ENCODE measurements around the gene IFNAR1. TPM values are rescaled to one million over a fixed set of nuclear protein-coding genes. Genes with fewer than 3 reads are reported as not detected.

Gene IFNAR1
- total and polyA plus RNA-seq, 2 of the 4 experiments (the other 2 are of a cell fraction), result 7.8 to 9.9 TPM

- TF ChIP-seq MAZ (IDR thresholded peaks at IDR 0.05; ENCODE audit: borderline replicate concordance, low read depth, low read length) (no peak), FOS (IDR thresholded peaks at IDR 0.05; ENCODE audit: low read depth, low read length) (no peak), CEBPB (IDR thresholded peaks at IDR 0.05; ENCODE audit: low read depth, low read length) (no peak), CHD1 (IDR thresholded peaks at IDR 0.05; ENCODE audit: low read depth, low read length) (no peak)
- Histone ChIP-seq H3K9me1 (ENCODE audit: insufficient read depth, low read length) (no peaks in the 10 kb centered on the region), H3K23ac (ENCODE audit: low read depth, low read length) (no peak overlapping the region), H2AK5ac (ENCODE audit: low read depth, low read length) (no peak overlapping the region), H3K14ac (replicated peaks; ENCODE audit: low read depth, low read length) (no peak overlapping the region), H3K9me3 (ENCODE audit: control insufficient read depth, insufficient read depth, low read length) (peaks cover 4% of the 10 kb centered on the region), H2BK5ac (ENCODE audit: low read depth, low read length, poor library complexity, severe bottlenecking) (no peak overlapping the region), H3K79me1 (ENCODE audit: low read depth in 1 of 2, low read length in 2 of 2) (no peaks in the 10 kb centered on the region), H4K20me1 (ENCODE audit: insufficient read depth, low read length) (no peaks in the 10 kb centered on the region), H3K56ac (ENCODE audit: extremely low read depth, insufficient read depth, low read length) (no peak overlapping the region), H4K5ac (ENCODE audit: low read depth, low read length) (no peak overlapping the region), H4K91ac (ENCODE audit: insufficient read depth, low read depth, low read length) (no peak overlapping the region), H3K4me2 (ENCODE audit: low read depth, low read length) (no peak overlapping the region), H2AFZ (replicated peaks; ENCODE audit: low read length, poor library complexity) (no peak overlapping the region), H3K4me1 (ENCODE audit: control insufficient read depth, insufficient read depth, low read length) (no peaks in the 10 kb centered on the region), H3K27me3 (ENCODE audit: control insufficient read depth, insufficient read depth, low read length) (peaks cover 8% of the 10 kb centered on the region), H3K18ac (ENCODE audit: low read depth, low read length) (no peak overlapping the region), H2BK120ac (ENCODE audit: low read depth, low read length) (no peak overlapping the region), H2BK15ac (ENCODE audit: low read depth, low read length) (no peak overlapping the region), H3K4ac (ENCODE audit: low read depth, low read length) (no peak overlapping the region), H2BK20ac (ENCODE audit: low read depth, low read length) (no peak overlapping the region), H2AK9ac (replicated peaks; ENCODE audit: low read depth, low read length, poor library complexity) (no peak overlapping the region), H3K9ac (ENCODE audit: low read depth, low read length) (no peak overlapping the region), H3K27ac (ENCODE audit: insufficient read depth, low read length) (no peak overlapping the region), H3K36me3 (ENCODE audit: control insufficient read depth, insufficient read depth, low read length) (no peaks in the 10 kb centered on the region), H4K8ac (ENCODE audit: low read depth in 2 of 2, low read length in 2 of 2) (no peak overlapping the region), H3K4me3 (ENCODE audit: insufficient read depth, low read depth, low read length) (no peak overlapping the region)
- ChIA-PET CTCF (interaction anchor here (1.0 kb wide), 1 partner anchor 11 kb away, joined by 3 read pairs; the partner anchor contains the start of gene IFNAR1), POLR2A (ENCODE audit: unreplicated experiment) (no interaction called here)
- in situ Hi-C loops (cut with MboI; ENCODE audit: low sequenced_read_pairs) (no loop called here), intact Hi-C loops (cut with micrococcal nuclease) (no loop called here), dilution Hi-C loops (cut with HindIII; ENCODE audit: low sequenced_read_pairs, unreplicated experiment) (no loop called here)
- ATAC-seq (ENCODE audit: low read depth) (no peak), DNase-seq (no peak)
- no TSS peak for BruUV-seq (replicated peaks)
- 100% methylated on average over 1 of the region's 4 CpGs; no CpG with 5 or more reads in 1 of the 2 experiments for WGBS, 2 experiments (ENCODE audit: extremely low coverage in 2 of 2, insufficient read length in 1 of 2)
Measured at GRCh38 chr21:33313611-33314010, 11.2 kb upstream of the IFNAR1 start.

All from IMR-90 (cell line).